RWPE2 (cell line): ENCODE results near the gene SRPRB.
"Not testable (repeated sequence)": the region's sequence is repeated elsewhere in the genome, so short reads cannot be mapped to it uniquely, and the experiment has no call there.

ENCODE experiments used
- ATAC-seq: fragments of 200-7000 bp; cut with Tn5 transposase; 3 replicates; pipeline ENCODE4 v1.9.1; 2021; ENCODE audit warnings: low read depth
- DNase-seq: peaks from one replicate; pipeline ENCODE4 v3.0.0-alpha.2; 2020; ENCODE audit warnings: low spot score
- H3K27ac ChIP-seq: fragments of 450-650 bp; 2 replicates; pipeline ENCODE4 v1.5.1; 2017; ENCODE audit warnings: mild to moderate bottlenecking; ENCODE audit not compliant: poor library complexity, severe bottlenecking
- H3K27me3 ChIP-seq: fragments of 250-450 bp; sonication (Bioruptor Pico); 2 replicates; pipeline ENCODE4 v1.5.1; 2021; ENCODE audit warnings: mild to moderate bottlenecking, moderate library complexity; ENCODE audit not compliant: insufficient read depth, poor library complexity, severe bottlenecking
- H3K36me3 ChIP-seq: fragments of 250-450 bp; sonication (Bioruptor Pico); 2 replicates; pipeline ENCODE4 v1.5.1; 2020; ENCODE audit warnings: low read depth, mild to moderate bottlenecking, moderate library complexity
- H3K4me1 ChIP-seq: fragments of 250-450 bp; sonication (Bioruptor Pico); 2 replicates; pipeline ENCODE4 v1.5.1; 2021; ENCODE audit warnings: mild to moderate bottlenecking, moderate library complexity; ENCODE audit not compliant: insufficient read depth, poor library complexity, severe bottlenecking
- H3K4me3 ChIP-seq: fragments of 250-450 bp; sonication (Bioruptor Pico); 2 replicates; pipeline ENCODE4 v1.5.1; 2021; ENCODE audit warnings: mild to moderate bottlenecking, moderate library complexity; ENCODE audit not compliant: severe bottlenecking
- H3K9me3 ChIP-seq: fragments of 250-450 bp; sonication (Bioruptor Pico); 2 replicates; pipeline ENCODE4 v1.5.1; 2021; ENCODE audit warnings: mild to moderate bottlenecking, moderate library complexity; ENCODE audit not compliant: severe bottlenecking
- CTCF ChIP-seq: fragments of 450-650 bp; IDR thresholded peaks from one replicate; pipeline ENCODE4 v1.5.1; 2017; ENCODE audit warnings: mild to moderate bottlenecking, moderate library complexity; ENCODE audit not compliant: poor library complexity, severe bottlenecking

SRPRB gene

DNA sequence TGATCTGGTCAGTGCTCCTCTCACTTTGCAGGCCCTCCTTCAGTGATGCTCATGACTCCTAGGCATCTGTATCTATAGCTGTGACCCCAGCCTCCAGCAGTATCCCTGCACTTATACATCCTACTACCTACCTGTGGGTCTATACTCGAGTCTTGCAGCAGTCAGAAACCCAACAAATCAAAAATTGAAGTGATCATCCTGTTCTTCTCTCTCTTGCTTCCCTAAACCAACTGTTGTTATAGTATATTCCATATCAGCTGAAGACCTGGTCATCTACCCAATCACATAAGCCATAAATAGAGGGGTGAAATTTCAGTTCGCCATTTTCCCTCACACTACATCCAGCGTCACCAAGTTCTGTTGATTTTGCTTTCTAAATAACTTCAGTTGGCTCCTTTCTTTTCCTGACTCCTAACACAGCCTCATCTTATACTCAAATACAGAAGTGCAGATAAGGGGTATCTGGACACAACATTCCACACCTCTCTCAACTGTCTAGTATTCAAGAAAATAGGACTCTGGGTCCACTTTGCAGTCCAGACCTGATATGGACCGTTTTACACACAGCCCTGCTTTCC is 25.9 kb upstream of the SRPRB start:
- no peaks in the 10 kb centered on the region for H3K9me3 ChIP-seq
- no peaks in the 10 kb centered on the region for H3K36me3 ChIP-seq
- no peak overlapping the region for H3K4me3 ChIP-seq
- H3K4me1 ChIP-seq, result no peaks in the 10 kb centered on the region
- no peak for TF ChIP-seq CTCF
- ATAC-seq (no peak), DNase-seq (no peak)
- H3K27me3 ChIP-seq, result peaks cover 16% of the 10 kb centered on the region
- no peak overlapping the region for H3K27ac ChIP-seq

- H3K36me3 ChIP-seq, H3K4me3 ChIP-seq, DNase-seq, H3K4me1 ChIP-seq, H3K27ac ChIP-seq, H3K9me3 ChIP-seq, ATAC-seq: not testable (repeated sequence)
- peaks cover 16% of the 10 kb centered on the region for H3K27me3 ChIP-seq
These were observed 24.9 kb upstream of the SRPRB start for GRCh38 chr3:133780756-133781155.

DNA sequence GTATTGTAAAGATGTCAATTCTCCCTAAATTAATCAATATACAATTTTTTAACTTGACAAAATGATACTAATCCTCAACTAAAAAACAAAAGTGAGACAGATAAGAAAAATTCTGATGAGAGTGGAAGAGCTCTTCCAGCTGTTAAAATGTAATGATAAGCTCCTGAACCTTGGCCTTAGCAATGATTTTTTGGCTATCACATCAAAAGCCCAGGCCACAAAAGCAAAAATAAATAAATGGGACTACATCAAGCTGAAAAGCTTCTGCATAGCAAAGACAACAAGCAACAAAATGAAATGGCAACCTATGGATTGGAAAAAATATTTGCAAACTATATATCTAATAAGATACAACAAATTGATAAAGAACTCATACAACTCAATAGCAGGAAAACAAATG is 24.0 kb upstream of the SRPRB start:
- Histone ChIP-seq H3K4me1 (no peaks in the 10 kb centered on the region), H3K36me3 (no peaks in the 10 kb centered on the region), H3K27me3 (peaks cover 16% of the 10 kb centered on the region), H3K27ac (no peak overlapping the region), H3K4me3 (no peak overlapping the region), H3K9me3 (no peaks in the 10 kb centered on the region)
- no peak for TF ChIP-seq CTCF
- DNase-seq (no peak), ATAC-seq (no peak)

DNA sequence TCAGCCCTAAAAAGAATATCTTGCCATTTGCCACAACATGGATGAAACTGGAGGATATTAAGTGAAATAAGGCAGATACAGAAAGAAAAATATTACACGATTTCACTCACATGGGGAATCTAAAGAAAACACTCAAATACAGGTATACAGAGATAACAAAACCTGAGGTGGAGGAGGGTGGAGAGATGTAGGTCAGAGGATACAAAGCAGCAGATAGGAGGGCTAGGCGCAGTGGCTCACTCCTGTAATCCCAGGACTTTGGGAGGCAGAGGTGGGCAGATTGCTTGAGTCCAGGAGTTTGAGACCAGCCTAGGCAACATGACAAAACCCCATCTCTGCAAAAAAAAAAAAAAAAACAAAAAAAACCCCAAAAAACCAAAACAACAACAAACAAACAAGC is 23.2 kb upstream of the SRPRB start:
- no peak overlapping the region for H3K27ac ChIP-seq
- TF ChIP-seq CTCF, result no peak
- no peaks in the 10 kb centered on the region for H3K9me3 ChIP-seq
- DNase-seq, result no peak
- no peaks in the 10 kb centered on the region for H3K4me1 ChIP-seq
- ATAC-seq, result no peak
- no peak overlapping the region for H3K4me3 ChIP-seq
- H3K27me3 ChIP-seq, result peaks cover 16% of the 10 kb centered on the region
- H3K36me3 ChIP-seq, result no peaks in the 10 kb centered on the region

GRCh38 chr3:133783762-133784161 is 21.9 kb upstream of the SRPRB start:
- no peaks in the 10 kb centered on the region for H3K9me3 ChIP-seq
- H3K27ac ChIP-seq, result no peak overlapping the region
- no peak for ATAC-seq
- H3K4me3 ChIP-seq, result no peak overlapping the region
- H3K36me3 ChIP-seq, result no peaks in the 10 kb centered on the region
- H3K27me3 ChIP-seq, result peaks cover 16% of the 10 kb centered on the region
- no peak for DNase-seq
- TF ChIP-seq CTCF, result no peak
- H3K4me1 ChIP-seq, result no peaks in the 10 kb centered on the region
